ENCODE results near the gene PAX6. TPM values are rescaled to one million over a fixed set of nuclear protein-coding genes. Genes with fewer than 3 reads are reported as not detected.
"Not testable (repeated sequence)": the region's sequence is repeated elsewhere in the genome, so short reads cannot be mapped to it uniquely, and the experiment has no call there.

PAX6 gene
- total RNA-seq, 1 donor from 2014 or later = 30.7 TPM

DNA sequence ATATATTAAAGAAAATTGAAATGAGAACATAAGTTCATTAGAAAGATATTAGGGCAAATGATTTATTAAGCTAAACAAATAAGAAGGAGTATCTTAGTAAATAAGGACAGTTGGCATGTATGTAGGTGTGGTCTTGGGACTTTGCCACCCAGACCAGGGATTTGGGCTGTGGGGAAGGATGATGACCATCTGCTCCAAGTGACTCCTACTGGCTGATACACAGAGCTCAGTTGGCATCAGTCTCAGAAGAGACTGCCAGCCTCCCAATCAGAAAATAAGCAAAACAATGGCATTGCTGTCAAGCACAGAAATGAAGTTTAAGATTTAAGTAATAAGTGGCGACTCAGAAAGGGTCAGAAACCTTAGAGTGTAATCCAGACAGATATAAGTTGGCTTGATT is 49.5 kb downstream of the PAX6 start:
- Mint-ChIP-seq H3K9me3 (ENCODE audit: unreplicated experiment) (no peaks in the 10 kb centered on the region), H3K4me3 (ENCODE audit: unreplicated experiment) (no peak overlapping the region), H3K4me1 (ENCODE audit: low read depth, unreplicated experiment) (peaks cover 5% of the 10 kb centered on the region), H3K27me3 (ENCODE audit: unreplicated experiment) (no peaks in the 10 kb centered on the region), H3K27ac (ENCODE audit: unreplicated experiment) (no peak overlapping the region), H3K36me3 (ENCODE audit: unreplicated experiment) (no peaks in the 10 kb centered on the region)
- DNase-seq = no peak
- TF ChIP-seq, protein P1, sequence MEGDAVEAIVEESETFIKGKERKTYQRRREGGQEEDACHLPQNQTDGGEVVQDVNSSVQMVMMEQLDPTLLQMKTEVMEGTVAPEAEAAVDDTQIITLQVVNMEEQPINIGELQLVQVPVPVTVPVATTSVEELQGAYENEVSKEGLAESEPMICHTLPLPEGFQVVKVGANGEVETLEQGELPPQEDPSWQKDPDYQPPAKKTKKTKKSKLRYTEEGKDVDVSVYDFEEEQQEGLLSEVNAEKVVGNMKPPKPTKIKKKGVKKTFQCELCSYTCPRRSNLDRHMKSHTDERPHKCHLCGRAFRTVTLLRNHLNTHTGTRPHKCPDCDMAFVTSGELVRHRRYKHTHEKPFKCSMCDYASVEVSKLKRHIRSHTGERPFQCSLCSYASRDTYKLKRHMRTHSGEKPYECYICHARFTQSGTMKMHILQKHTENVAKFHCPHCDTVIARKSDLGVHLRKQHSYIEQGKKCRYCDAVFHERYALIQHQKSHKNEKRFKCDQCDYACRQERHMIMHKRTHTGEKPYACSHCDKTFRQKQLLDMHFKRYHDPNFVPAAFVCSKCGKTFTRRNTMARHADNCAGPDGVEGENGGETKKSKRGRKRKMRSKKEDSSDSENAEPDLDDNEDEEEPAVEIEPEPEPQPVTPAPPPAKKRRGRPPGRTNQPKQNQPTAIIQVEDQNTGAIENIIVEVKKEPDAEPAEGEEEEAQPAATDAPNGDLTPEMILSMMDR (IDR thresholded peaks at IDR 0.05; ENCODE audit: partially characterized antibody, unreplicated experiment) = no peak

DNA sequence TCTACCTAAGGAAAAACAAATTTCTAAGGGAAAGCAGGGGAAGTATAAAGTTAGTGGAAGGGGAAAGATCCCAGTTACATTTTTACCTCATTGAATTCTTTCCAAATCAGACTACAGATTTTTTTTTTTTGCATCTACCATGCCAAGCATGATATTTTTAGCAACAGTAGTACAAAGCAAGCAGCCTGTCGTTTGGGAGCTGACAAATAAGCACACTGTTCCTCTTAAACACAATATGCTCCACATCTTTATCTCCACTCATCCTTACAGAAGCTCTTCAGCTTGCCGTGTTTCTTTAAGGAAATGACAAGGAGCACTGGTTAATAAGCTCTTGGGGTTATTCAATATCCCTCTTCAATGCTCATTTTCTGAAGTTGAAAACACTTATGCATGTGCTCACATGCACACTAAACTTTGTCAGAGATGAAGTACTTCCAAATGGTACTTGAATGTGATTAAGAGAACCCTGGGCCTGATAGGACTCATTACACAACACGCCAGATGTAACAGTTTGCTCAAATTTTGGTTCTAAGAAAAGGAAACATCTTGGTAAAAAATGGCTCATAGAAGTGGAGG is 53.8 kb downstream of the PAX6 start:
- no peak for DNase-seq
- H3K27me3 Mint-ChIP-seq (ENCODE audit: unreplicated experiment) = no peaks in the 10 kb centered on the region
- H3K27ac Mint-ChIP-seq (ENCODE audit: unreplicated experiment) = no peak overlapping the region
- H3K4me3 Mint-ChIP-seq (ENCODE audit: unreplicated experiment) = no peak overlapping the region
- TF ChIP-seq, protein P1 (IDR thresholded peaks at IDR 0.05; ENCODE audit: partially characterized antibody, unreplicated experiment) = no peak
- no peaks in the 10 kb centered on the region for H3K4me1 Mint-ChIP-seq (ENCODE audit: low read depth, unreplicated experiment)
- H3K9me3 Mint-ChIP-seq (ENCODE audit: unreplicated experiment) = no peaks in the 10 kb centered on the region
- no peaks in the 10 kb centered on the region for H3K36me3 Mint-ChIP-seq (ENCODE audit: unreplicated experiment)

DNA sequence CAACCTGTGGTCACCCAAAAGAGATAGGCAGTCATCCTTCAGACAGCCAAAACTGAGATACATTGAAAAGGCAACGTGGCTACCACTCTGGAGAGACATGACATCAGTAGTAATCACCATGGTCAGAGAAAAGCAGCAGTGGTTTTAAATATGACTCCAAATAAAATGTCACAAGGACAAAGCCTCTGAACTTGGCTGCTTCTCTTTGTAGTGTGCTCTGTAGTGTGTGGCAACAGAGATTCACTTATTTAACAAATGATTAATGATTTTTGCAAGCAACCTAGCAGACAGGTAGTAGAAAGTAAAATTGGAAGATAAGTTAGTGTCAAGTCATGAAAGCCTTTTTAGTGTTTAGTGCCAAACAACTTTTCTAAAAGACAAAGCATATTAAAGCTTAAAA is 63.5 kb downstream of the PAX6 start:
- TF ChIP-seq, protein P1 (IDR thresholded peaks at IDR 0.05; ENCODE audit: partially characterized antibody, unreplicated experiment) = no peak
- H3K9me3 Mint-ChIP-seq (ENCODE audit: unreplicated experiment) = no peaks in the 10 kb centered on the region
- no peaks in the 10 kb centered on the region for H3K4me1 Mint-ChIP-seq (ENCODE audit: low read depth, unreplicated experiment)
- H3K27ac Mint-ChIP-seq (ENCODE audit: unreplicated experiment) = no peak overlapping the region
- H3K27me3 Mint-ChIP-seq (ENCODE audit: unreplicated experiment) = peaks cover 2% of the 10 kb centered on the region
- no peak for DNase-seq
- H3K4me3 Mint-ChIP-seq (ENCODE audit: unreplicated experiment) = no peak overlapping the region
- H3K36me3 Mint-ChIP-seq (ENCODE audit: unreplicated experiment) = no peaks in the 10 kb centered on the region

DNA sequence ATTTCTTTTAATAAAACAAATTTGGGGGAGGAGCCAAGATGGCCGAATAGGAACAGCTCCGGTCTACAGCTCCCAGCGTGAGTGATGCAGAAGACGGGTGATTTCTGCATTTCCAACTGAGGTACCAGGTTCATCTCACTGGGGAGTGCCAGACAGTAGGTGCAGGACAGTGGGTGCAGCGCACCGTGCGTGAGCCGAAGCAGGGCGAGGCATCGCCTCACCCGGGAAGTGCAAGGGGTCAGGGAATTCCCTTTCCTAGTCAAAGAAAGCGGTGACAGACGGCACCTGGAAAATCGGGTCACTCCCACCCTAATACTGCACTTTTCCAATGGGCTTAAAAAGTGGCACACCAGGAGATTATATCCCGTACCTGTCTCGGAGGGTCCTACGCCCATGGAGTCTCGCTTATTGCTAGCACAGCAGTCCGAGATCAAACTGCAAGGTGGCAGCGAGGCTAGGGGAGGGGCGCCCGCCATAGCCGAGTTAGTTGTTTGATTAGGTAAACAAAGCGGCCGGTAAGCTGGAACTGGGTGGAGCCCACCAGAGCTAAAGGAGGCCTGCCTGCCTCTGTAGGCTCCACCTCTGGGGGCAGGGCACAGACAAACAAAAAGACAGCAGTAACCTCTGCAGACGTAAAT is 70.3 kb downstream of the PAX6 start:
- not testable (repeated sequence) for H3K27me3 Mint-ChIP-seq (ENCODE audit: unreplicated experiment); DNase-seq; H3K27ac Mint-ChIP-seq (ENCODE audit: unreplicated experiment); H3K4me3 Mint-ChIP-seq (ENCODE audit: unreplicated experiment); H3K9me3 Mint-ChIP-seq (ENCODE audit: unreplicated experiment); H3K4me1 Mint-ChIP-seq (ENCODE audit: low read depth, unreplicated experiment)
- peaks cover 13% of the 10 kb centered on the region for H3K36me3 Mint-ChIP-seq (ENCODE audit: unreplicated experiment)

DNA sequence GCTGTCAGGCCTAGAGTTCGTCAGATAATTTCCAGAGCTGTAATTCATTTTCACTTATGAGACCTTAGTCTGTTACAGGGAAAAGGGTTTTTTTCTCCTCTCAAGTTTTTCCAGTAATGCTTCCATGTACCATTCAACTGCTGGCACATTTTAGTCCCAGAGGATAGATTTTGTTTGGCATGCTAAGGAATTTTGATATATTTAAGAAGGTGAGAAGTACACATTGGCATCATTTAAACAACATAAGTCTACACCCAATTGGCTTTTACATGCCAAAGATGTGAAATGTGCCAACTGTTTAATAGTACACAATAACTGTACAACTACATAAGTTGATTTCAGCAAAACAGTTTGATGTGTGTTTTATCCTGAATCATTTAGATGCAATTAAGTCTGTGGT is 71.0 kb downstream of the PAX6 start:
- no peak overlapping the region for H3K27ac Mint-ChIP-seq (ENCODE audit: unreplicated experiment)
- peaks cover 13% of the 10 kb centered on the region for H3K36me3 Mint-ChIP-seq (ENCODE audit: unreplicated experiment)
- TF ChIP-seq, protein P1 (IDR thresholded peaks at IDR 0.05; ENCODE audit: partially characterized antibody, unreplicated experiment) = no peak
- H3K9me3 Mint-ChIP-seq (ENCODE audit: unreplicated experiment) = peaks cover 3% of the 10 kb centered on the region
- H3K4me3 Mint-ChIP-seq (ENCODE audit: unreplicated experiment) = no peak overlapping the region
- no peaks in the 10 kb centered on the region for H3K4me1 Mint-ChIP-seq (ENCODE audit: low read depth, unreplicated experiment)
- DNase-seq = no peak
- H3K27me3 Mint-ChIP-seq (ENCODE audit: unreplicated experiment) = peaks cover 3% of the 10 kb centered on the region

All from glutamatergic neuron (in vitro differentiated cells).